CD1c-positive myeloid dendritic cell (primary cell): ENCODE data around the gene PTGER3.
A peak's percentile ranks its signal among the peaks of the same experiment; 100 is the strongest.

Experiments used
- DNase-seq: peaks from one replicate; pipeline ENCODE4 v3.0.0-alpha.2; 2016; ENCODE audit errors: extremely low spot score

Gene PTGER3

DNA sequence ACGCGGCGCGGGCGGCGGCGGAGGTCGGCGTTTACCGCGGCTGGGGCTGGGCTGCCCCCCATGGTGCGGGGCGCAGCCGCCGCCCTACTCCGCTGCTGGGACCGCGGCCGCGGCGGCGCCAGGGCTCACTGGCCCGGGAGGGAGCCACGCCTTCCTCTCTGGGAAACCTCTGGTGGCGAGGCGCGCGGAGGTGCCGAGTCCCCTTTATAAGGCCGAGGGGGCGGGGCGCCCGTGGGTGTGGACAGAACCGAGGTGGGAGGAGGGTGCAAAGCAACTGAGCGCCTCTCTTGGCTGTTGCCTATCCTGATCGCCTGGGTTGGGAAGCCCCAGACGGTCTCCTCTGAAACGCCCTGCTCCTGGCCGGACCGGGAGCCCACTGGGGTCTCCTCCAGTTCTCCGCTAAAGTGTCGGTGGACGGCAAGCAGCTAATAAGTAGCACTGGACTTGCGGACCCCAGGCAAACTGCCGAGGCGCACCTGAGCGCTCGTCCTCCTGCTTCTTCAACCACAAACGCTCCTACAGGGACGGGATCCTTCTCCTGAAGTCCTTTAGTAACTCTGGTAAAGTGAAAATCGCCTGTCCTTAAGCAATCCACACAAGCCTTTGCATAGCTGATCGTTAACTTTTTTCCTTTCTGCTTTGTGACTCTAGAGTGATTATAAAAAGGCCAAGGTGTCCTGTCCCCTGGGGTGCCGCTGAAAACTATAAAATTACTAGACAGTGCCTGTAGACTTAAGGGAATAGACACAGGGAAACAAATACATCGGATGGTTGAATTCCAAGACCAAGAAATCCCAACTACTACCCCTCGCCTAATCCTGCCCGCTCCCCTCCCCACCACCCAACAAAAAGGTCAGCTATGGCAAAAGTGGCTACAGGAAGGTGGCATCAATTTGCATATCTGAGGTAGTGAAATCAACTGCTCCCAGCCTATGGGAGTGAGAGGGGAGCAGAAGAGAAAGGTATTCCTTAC is at the start of gene PTGER3:
Gene PTGER3 (minus strand): TSS at position 182 of the 973 bp plus-strand sequence. CDS start 239 bp downstream, outside the sequence.
- DNase-seq: peak; percentile 42

DNA sequence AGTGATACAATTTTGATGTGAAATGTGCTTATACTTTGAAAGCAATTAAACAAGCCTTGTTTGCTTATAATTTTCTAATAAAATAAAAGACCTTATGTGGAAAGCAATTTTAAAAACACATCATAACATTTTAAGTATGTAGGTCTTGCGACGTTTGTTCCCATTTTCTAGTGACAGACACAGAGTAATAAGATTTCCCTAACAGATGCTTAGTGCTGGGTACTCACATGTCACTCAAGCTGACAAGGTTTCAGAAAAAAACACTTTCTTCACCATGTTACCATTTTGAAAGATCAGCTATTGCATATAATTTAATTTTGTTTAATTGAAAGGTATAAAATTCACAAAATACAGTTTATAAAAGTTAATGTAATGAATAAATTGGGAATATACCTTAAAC is 47.3 kb upstream of the PTGER3 start:
- no peak for DNase-seq

DNA sequence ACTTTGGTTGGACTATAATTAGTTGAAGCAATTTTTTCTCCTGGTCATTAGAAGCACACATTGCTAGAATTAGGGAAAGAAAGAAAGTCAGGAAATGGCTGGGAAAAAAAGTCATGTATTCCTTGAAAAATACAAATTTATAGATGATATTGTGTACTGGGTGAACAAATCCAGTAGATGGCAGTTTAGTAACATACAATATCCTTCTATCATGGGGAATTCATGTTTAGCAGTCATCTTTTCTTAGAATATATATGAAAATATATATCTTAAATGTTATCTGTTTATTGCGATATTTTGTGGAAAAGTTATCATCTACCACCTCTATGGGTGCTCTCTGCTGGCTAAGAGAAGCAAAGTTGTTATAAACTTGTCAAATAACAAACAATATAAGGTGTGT is 46.3 kb upstream of the PTGER3 start:
- no peak for DNase-seq

DNA sequence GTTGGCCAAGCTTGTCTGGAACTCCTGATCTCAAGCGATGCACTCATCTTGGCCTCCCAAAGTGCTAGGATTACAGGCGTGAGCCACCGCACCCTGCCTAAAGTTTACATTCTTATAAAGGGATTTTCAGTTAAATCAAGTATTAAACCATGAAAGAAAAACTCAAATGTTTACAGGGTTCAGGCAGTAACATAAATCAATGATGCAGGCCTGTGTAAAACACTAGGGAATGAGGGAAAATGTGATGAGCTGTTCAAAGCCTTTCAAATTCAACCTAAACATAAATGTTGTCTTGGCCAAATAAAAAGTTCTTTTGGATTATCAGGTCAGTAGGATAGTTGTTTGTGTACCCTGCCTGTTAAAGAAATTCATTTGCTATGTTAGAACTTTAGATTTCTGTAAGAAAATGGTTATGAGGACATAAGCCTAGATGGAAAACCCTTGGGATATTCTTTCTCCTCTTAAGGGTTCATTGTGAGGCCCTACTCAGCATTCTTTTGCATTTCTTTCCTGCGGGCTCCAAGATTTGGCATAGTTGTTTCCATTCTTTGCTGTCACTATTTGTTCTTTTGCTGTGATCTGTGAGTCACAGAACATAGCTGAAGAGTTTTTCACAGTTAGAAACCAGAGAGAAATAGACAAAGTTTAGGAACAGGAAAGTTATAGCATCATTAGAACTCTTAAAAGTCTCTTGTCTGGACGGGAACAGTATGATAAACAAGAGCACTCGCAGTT is 42.1 kb upstream of the PTGER3 start:
- no peak for DNase-seq

DNA sequence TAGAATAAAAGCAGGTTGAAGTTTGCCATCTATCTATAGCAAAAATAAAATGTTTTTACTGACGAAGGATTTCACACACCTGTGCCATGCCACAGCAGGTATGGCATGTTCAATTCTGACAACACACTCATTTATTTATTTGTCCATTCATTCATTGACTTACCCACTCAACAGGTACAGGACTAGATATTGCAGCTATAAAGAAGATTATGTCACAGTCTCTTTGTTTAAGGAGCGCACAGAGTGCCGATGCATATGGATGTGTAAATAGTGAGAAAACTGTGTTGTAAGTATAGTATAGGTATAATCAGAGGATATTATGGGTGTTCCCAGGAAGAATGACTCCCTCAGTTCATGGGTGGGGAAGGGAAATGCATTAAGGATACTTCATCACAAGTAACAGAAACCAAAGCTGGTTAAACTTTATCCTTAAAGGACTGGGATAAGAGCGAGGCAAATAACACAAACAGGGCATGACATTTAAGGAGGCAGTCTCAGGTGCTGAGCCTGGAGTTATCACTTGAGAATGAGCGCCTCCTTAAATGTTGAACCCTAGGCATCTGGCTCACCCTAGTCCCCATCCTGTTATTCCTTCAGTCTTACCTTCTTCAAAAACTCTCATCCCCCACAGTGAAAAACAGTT is 41.1 kb upstream of the PTGER3 start:
- no peak for DNase-seq

DNA sequence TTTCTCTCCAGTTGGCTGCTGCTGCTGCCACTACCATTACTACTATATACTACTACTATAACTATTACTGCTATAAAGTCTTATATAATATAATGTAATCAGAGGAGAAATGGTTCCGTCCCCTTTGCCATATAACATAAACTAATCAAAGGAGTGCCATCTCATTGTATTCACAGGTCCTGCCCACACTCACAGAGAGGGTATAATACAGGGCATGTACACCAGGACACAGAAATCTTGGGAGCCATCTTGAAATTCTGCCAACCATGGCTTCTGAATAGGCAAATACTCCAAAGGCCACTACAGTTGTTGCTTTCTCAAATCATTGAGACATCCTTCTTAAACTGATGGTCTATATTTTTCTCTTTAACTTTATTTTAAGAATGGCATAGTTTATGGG is 40.1 kb upstream of the PTGER3 start:
- no peak for DNase-seq

DNA sequence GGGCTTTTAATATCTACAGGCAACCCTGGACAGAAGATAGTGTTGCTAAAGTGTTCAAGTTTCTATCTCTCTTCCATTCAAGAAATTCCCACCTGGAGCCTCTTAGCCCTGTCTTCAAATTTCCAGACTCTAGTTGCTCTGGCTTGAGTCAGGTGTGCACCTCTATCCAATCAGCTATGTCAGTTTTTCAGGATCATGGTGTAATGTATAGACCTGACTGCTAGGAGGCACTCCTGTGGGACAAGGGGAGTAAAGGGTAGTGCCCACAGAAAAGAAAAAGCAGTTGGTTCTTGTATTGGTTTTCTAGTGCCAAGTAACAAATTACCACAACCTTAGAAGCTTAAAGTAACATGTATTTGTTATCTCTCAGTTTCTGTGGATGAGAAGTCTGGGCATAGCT is 39.4 kb upstream of the PTGER3 start:
- no peak for DNase-seq

DNA sequence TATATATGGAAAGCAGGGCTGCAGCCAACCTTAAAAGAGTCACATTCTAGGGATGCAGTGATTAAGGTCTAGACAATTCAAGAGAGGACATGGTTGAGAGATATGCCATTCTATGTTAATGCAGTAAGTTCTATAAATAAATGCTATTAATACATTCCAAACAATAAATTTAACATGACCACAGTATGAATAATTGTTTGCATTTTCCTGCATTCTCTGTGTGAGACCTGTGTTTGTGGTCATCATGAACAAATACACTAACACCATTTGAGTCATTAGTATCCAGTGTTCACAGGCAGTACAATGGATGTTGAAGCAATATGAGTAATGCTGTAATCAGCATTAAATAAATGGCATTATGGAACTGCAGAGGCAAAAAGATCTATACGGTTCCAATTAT is 38.7 kb upstream of the PTGER3 start:
- no peak for DNase-seq

DNA sequence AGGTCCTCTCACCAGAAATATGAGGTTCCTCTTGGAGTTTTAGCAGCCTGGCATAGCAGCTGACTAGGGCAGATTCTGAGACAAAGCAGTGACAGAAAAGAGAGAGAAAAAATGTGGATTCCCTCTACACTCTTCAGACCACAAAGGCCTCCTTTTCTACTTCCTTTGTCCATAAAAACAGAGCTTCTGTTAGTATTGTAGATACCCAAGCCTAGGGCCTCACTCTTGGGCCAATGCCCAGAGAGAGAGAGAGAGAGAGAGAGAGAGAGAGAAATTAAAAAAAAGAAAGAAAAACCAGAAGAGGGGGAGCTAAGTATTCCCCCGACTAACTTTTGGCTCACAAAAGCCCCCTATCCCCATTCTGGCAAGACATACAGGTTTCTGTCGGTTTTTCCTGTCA is 35.7 kb upstream of the PTGER3 start:
- no peak for DNase-seq

DNA sequence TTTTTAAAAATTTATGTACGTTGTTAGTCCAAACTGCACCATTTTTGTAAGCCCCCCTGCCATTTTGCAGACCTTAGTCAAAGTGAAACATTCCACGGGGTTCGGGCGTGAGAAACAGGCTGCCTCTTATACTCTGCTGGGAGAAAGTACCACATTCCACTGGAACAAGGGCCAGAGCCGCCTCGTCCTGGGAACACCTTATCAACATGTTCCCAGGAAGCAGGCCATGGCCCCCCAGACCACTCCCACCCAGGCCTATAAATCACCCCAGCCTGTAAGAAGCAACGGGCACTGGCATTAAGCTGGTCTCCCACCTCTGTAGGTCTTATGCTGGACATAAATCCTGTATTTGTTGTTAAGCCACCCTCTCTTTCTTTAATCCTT is 34.1 kb upstream of the PTGER3 start:
- DNase-seq: no peak

DNA sequence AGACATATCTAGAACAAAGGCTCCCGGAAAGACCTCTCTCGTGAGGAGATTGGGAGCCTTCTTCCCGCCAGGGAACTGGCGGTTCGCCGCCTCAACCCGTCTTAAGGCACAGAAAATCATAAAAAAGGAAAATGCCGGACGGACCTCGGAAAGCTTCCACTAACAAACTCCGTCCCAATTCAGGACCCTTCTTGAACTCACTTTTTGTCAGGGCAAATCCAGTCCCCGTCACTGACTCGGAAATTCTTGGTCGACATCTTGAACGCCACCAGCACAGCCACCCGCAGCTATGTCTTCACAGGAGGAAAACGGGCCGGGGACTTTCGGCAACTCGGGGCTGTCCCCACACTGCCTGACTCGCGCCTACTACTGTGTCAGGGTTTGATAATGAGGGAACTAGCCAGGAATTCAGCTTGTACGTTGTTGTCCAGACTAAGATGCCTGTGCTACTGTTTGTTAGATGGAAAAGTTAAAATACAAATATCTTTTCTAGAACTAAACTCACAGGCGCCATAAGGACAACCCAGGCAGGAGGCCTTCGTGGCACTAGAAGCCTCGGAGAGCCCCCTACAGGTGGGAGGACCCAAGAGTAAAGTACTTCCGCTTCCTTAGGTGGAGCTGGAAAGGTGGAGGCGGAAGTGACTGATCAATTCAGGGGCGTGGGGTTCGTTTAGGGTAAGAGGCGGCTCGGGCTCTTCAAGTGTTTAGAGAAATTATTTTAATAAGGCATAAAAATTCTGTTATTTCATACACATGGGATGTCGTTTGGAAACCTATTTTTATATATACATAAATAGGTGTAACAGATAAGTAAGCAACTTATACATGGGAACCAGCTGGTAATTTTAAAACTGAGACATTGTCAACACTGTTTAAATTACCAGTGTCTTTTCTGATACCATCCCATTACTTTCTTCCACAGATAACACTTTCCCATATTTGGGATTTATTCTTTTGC is 33.4 kb upstream of the PTGER3 start, which contains the start of gene ZRANB2:
Gene ZRANB2 (minus strand): TSS at position 297 of the 958 bp plus-strand sequence. CDS start 40 bp downstream, at position 257.
- DNase-seq: peak; percentile 96

DNA sequence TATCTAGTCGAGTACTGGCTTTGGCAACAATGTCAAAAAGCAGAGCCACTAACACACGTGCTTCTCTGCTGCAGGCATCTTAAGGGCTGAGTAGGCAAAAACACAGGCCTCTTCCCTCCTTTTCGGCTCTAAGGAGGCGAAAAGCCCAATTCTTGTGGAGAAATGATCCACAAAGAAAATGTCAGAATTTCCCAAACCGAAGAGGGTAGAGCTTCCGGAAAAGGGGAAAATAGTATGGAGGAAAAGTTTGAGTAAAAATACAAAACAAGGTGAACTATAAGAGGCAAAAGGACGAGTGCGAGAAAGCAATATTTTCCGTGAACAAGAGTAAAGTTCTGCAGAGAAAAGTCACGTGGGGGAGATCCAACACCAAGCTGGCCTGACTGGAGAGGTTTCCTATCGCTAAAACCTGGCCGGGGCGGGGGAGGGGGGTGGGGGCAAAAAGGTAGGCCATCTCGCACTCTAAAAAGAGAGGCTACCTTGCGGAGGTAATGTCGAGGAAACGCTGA is 32.7 kb upstream of the PTGER3 start:
- peak; percentile 37 for DNase-seq

DNA sequence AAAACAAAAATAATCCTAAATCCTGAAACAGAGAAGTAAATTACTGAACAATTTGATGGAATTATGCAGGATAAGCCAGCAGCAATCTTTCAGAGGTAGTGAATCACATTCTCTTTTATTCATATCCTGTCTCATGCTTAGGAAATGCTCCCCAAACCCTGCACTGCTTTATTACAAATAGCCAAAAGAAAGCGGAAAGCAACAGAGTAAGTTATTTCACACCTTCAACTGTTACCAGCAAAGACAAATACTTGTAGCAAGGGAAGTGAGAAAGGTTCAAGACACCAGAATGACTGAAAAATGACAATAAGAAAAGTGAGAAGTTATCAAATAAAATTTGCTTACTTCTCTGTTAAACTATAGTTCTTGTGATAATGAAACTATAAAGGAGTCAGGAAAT is 27.1 kb upstream of the PTGER3 start:
- no peak for DNase-seq

DNA sequence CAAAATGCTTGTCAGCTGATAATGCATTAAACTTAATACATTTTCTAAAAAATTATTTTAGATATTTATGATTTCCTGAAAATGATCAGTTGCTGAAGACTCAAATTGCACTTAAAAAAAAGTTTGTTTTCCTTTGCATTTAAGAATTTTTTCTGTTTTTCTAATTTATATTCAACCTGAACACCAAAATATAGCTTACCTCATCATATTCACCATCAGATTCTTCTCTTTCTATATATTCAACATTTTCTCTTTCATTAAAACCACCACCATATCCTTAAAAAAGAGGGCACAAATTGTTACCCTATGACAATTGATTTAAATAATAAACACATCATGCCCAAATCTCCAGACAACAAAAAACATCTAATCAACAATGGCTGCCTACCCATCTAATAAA is 24.7 kb upstream of the PTGER3 start:
- no peak for DNase-seq

DNA sequence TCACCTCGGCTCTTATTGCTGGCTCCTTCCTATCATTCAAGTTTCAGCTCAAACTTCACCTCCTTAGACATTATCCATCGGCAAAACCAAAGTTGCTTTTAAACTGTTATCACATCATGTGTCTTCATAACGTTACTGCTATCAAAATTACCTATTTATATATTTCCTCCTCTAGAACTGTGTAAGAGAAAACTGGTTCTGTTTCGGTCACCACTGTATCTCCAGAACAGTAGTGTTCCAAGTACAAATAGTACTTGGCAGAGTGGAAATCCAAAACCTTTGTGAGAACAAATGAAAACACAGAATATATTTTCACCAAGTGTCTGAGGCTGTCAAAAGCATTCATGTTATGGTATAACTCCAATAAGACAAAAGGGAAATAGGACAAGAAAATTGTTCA is 24.1 kb upstream of the PTGER3 start:
- DNase-seq: no peak

DNA sequence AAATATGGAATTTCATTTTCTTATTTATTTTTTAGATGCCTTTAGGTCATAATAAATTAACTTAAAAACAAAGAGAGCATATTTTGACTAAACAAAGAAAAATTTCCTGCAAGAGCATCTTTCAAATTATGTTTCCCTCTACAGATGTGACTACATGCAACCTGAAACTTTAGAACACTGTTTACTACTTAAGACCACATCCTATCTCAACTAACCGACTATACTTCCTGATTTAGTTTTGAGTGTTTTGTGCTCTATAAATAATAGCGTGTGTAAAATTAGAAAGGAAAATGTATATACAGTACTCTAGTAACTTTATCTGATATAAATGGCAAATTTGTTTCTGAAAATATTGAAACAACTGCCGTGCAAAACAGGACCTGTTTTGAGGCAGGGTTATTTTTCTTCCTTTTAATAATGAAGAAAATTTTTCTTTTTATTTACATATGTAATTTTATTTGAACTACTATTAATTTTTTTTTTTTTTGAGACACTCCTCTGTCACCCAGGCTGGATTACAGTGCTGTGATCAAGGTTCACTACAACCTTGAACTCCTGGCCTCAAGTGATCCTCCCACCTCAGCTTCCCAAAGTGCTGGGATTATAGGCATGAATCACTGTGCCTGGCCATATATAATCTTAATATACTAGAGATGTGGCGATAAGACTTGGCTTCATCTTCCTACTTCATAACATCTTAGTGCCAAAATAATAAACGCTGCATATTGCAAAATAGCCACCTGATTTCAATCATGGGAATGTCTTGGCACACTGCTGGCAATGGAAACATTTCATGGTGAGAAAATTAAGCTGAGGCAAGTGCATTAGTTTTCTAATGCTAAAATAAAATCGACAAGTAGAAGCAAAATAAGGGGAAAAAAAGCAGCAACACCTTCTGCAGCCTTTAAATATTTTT is 21.0 kb upstream of the PTGER3 start:
- no peak for DNase-seq

DNA sequence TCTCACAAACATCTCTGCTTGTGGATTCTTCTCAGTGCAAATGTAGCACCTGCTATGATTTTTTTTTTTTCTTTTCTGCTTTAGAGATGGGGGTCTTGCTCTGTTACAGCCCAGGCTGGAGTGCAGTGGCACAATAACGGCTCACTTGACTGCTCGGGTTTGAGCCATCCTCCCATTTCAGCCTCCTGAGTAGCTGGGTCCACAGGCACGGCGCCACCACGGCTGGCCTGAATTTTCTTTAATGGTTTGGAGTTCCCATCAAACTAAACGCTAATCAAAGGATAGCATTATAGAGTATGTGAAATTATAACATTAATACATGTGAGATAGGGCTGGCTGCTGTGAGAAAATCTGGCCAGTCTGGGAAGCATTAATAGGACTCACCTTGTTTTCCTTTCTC is 7.2 kb upstream of the PTGER3 start:
- no peak for DNase-seq

DNA sequence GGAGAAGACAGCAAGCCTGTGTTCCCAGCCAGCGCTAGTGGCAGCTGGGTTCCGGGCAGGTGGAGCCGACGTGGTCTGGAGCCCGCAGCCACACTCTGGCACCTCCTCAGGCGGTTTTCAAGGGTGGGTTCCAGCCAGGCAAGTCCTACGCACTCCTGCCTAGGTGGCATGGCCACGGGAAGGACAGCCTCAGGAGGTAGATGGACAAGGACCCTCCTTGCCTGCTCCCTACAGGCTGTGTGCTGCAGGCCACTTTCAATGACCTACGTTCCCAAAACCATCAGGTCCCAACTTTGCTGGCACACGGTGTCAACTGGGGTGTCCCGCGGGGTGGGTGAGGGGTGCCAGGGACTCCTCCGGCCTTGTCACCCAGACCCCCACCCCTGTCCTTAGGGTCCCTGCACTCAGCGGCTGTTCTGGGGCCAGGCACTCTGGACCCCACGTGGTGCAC is 6.7 kb upstream of the PTGER3 start:
- DNase-seq: no peak

DNA sequence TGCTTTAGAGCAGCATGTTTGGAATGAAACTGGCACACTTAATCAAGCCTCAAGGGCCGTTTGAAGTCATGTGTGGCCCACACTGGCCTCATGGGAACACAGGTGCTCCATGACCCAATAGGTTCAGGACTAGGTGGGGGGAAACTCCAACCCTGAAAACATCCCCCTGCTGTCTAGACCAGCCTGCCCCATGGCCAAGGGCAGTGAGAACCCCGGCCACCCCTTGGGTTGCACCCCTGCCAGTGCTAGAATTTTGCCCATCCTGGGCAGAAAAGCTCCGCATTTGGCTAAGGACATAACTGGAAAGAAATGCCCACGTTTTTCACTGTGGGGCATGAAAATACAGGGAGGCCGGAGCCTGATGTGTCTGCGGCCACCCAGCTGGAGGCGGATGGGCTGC is 6.1 kb upstream of the PTGER3 start:
- no peak for DNase-seq

DNA sequence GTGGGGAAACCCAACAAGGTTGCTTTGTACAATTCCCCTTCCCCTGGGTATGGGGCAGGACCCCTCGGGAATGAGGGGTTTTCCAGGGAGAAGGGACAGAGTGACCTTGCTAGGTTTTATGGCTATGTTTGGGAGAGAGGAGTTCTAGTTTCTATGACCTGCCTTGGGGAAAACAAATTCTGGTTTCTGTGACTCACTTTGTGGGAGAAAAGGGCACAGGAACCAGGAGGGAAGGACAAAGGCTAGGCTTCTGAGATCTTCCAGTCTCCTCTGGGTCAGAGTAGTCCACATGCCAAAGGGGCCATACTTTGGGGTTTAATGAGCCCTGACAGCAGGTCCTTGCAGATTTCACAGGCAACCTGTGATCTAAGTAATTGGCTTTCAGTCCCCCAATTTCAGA is 5.5 kb upstream of the PTGER3 start:
- DNase-seq: no peak
